HG02763 (cell line): ENCODE measurements around the gene ECEL1.

Source experiments
- ATAC-seq: cut with Tn5 transposase; IDR thresholded peaks from one replicate; pipeline ENCODE4 v1.9.1; 2021; ENCODE audit warnings: mild to moderate bottlenecking, moderate library complexity; ENCODE audit not compliant: unreplicated experiment

ECEL1 gene

DNA sequence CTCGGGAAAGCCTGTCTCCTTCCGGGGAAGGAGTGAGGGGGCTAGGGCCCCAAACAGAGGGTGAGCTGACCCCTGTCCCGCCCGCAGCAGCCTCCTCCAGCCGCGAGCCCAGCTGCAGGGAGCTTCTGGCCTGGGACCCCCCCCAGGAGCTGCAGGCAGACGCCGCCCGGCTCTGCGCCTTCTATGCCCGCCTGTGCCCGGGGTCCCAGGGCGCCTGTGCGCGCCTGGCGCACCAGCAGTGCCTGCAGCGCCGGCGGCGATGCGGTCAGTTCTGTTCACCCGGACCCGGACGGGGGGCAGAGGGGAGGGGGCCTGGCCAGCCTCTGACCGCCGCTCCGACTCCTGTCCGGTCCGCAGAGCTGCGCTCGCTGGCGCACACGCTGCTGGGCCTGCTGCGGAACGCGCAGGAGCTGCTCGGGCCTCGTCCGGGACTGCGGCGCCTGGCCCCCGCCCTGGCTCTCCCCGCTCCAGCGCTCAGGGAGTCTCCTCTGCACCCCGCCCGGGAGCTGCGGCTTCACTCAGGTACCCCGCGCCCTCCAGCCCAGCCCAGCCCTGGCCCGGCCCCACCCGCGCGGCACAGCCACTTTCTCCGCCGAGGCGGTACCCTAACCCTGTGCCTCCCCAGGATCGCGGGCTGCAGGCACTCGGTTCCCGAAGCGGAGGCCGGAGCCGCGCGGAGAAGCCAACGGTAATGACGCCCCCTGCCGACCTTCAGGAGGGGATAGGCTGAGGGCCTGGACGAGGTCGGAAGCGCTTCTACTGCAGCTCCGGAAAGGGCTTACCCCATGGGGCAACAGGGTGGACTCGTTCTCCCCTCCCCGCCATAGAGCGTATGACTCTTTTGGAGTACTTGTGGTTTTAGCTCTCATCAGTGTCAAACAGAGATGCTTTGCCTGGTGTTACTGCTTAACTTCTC, 36.3 kb upstream of the ECEL1 start:
- no peak for ATAC-seq

DNA sequence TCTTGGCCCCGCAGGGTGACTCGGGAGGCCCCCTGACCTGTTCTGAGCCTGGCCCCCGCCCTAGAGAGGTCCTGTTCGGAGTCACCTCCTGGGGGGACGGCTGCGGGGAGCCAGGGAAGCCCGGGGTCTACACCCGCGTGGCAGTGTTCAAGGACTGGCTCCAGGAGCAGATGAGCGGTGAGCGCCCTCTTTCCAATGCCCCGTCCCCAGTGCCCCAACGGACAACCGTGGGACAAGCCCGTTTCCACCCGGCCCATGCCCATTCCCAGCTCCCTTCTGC, 35.7 kb upstream of the ECEL1 start:
- no peak for ATAC-seq

DNA sequence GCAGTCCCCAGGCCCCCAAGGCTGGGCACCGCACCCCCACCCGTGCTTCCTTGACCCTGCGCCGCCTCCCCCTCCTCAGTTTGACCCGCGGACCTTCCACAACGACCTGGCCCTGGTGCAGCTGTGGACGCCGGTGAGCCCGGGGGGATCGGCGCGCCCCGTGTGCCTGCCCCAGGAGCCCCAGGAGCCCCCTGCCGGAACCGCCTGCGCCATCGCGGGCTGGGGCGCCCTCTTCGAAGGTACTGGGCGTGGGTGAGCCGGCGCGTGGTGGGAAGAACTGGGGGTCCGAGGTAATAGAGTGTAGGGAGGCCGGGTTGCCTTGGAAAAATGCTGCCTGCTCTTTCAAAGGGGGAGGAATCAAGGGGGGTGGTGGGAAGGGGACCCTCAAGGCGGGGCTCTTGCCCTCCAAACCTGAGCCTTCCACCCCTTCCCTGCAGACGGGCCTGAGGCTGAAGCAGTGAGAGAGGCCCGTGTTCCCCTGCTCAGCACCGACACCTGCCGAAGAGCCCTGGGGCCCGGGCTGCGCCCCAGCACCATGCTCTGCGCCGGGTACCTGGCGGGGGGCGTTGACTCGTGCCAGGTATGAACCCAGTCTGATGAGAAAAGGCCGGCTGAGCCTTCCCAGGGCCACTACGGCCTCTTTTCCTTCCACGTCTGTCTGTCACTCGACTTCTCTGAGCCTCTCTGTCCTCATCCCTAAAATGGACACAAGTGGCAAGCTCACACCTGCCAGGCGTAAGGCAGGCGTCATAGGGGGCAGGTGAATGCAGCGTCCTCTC, 35.2 kb upstream of the ECEL1 start:
- ATAC-seq = no peak

DNA sequence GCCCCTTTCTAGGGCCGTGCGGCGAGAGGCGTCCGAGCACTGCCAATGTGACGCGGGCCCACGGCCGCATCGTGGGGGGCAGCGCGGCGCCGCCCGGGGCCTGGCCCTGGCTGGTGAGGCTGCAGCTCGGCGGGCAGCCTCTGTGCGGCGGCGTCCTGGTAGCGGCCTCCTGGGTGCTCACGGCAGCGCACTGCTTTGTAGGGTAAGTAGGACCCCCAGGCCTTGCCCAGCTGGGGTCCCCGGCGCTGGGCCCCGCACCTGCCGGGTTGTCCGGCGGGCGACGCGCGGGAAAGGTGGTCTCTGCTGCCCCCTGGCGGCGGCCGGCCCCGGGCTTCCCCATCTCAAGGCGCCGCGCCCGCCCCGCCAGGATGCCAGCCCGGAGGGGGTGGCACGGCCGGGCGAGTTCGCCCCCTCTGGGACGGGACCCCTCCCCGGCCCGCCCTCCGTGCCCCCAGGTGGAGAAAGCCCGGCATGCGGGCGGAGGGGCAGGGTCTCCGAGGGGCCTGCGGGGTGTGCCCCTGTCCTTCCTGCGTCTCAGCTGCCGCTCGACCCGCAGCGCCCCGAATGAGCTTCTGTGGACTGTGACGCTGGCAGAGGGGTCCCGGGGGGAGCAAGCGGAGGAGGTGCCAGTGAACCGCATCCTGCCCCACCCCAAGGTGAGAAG, 34.5 kb upstream of the ECEL1 start:
- no peak for ATAC-seq

DNA sequence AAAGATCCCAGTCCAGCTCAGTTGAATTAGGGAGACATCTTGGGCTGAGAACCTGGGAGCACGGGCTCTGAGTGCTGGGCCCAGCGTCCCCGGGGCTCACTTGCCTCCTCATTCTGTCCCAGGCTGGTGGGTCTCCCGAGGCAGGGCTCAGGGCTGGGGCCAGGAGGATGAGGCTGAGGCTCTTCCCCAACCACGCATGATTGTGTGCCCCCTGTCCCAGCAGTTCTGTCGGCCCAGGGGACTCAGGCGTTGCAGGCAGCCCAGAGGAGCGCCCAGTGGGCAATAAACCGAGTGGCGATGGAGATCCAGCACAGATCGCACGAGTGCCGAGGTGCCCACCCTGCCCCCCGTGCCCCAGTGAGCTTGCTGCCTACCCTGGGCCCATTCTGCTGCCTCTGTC, 33.5 kb upstream of the ECEL1 start:
- no peak for ATAC-seq

DNA sequence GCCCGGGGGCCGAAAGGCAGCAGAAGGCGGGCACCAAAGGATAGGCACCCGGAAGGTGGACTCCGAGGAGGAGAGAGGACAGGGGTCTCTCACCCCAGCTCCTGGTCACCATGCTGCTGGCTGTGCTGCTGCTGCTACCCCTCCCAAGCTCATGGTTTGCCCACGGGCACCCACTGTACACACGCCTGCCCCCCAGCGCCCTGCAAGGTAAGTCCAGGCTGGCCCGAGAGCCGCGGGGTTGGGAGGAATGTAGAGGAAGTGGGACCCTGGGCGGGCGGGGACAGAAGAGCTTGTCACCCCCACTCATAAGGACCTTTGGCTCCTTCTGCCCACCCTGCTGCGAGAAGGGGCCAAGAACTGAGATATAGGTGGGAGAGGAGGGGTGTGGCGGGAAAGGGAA, 32.9 kb upstream of the ECEL1 start:
- ATAC-seq = no peak

DNA sequence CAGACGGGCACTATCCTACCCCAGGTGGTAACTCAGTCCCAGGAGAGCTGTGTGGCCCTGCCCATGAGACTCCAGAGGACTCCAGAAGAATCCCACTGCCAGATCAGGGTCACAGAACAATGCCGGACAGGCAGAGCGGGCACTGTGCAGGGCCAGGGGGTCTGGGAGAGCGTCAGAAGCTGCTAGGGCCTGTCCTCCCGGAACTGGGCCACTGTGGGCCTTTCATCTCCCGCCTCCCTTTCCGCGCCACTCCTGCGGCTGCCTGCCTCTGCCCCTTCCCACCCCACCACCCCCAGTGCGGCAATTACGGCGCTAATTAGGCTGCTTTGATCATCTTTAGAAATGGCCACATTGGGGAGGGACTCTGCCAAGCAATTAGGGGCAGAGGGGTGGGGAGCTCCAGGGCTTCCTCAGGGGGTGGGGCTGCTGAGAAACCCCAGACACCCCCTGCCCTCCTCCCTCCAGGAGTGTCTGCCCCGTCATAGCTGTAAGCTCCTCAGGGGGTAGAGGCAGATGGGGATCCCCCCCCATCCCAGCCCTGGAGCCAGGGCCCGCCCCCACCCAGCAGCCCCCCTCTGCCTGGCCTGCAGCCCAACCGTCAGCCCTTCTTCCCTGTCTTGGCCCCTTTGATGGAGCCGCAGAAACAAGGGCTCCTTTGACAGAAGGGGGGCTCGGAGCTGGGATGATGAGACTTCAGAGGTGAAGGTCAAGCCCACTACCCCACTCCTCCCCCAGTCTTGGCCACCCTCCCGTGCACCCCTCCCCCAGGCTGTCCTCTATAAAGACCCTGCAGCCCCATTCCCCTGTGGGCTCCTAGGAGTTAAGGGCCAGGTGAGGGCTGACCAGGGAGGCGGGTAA, 32.2 kb upstream of the ECEL1 start, which contains the start of gene PRSS56:
Gene PRSS56, plus strand, starts transcription at position 808 of the 858 bp plus-strand sequence. CDS start 211 bp downstream, outside the sequence.
- ATAC-seq = no peak

DNA sequence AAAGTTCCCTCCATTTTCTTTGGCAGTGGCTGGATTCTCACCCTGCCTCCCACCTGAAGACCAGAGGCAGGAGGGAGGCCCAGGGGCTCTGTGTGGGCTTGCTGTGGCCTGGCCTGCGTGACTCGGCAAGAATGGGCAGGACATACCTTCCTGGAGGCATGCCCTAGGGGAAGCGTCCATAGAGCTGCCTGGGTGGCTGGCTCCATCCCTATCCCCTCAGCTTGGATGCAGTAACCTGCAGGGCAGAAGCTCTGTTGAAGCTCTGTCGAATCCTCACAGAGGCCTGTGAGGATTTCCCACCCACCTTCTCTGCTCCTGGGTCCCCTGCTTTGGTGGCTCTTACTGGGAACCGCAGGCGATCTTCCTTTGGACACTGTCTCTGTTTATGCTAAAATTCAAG, 31.2 kb upstream of the ECEL1 start:
- no peak for ATAC-seq

DNA sequence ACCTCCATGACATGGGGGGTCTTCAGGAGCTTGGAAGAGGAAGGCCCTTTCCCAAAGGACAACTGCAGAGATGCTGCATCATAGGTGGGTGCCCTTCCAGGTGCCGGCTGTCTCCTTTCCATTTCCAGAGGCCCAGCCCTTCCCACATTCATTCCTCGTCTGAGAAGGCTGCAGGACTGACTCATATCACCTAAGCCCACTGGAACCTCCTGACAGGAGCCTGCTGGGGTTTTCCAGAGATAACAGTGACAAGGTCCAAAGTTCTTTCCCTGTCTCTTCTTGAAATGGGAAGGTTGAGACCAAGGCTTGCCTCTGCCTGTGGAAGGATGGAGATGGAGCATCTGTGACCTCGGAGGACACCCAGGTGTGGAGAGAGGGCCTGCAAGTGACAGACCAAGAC, 28.9 kb upstream of the ECEL1 start:
- no peak for ATAC-seq

DNA sequence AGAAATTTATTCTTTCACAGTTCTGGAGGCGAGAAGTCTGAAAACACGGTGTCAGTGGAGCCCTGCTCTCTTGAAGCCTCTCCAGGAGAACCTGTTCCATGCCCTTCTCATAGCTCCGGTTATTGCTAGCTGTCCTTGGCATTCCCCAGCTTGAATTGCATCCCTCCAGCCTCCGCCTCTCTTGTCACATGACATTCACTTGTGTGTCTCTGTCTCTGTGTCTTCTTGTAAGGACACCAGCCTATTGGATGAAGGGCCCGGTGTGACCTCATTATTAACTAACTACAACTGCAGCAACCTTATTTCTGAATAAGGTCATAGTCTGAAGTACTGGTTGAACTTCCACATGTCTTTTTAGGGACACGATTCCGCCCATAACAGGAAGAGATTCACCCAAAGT, 28.0 kb upstream of the ECEL1 start:
- ATAC-seq = no peak

DNA sequence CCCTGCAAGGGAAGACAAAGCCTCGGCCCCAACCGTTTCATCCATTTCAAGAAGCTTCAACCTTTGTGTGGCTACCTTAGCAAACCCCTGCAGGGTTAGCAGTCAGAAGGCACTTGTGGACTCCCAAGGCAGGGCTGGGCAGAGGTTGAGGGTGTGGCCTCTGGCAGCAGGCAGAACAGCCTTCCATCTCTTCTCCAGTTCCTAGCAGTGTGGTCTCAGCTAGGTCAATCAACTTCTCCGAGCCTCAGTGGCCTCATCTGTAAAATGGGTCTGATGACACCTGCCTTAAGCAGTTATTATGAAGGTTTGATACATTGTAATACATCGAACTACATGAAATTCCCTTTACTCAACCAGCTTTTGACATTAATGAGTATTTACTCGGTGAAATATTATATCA, 25.7 kb upstream of the ECEL1 start:
- ATAC-seq = no peak

DNA sequence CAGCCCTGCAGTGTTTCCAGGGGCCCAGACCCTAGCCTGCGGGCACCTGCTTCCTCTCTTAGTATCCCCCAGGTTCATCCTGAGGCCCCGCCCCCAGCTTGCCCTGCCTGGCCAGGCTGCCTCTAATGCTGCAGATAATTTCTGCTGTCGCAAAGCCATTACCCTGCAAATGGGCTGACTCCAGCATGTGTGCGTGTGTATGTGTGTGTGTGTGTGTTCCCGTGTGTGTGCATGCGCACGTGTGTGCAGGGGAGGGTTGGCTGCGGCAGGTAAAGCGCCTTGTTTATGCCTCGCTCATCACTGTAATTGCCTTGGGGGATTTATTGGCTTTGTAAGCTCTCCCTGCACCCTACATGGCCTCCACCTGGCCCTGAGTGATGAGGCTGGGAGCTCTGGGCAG, 25.0 kb upstream of the ECEL1 start:
- no peak for ATAC-seq

DNA sequence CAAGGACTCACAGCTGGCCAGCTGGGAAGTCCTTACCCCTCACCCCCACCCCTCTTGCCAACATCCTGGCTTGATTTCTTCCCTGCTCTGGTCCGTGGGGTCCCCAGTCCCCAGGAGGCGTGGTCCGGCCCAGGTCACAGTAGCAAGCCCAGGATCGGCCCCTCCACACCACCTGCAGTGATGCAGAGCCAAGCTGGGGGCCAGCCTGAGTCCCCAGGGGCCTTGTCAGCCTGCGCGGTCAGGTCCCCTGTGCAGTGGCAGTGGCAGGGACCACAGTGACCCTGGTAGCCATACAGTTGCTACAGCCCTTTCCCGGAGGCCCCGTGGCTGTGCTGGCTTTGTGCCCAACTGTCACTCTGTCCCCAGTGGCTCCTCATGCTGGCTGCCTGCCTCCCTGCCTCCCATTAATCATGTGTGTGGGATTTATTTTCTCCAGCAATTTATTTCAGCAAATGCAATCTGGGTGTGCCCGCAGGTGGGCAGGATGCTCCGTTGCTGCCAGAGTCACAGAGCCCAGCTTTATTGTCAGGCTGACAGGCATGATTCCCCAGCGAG, 23.8 kb upstream of the ECEL1 start:
- ATAC-seq = no peak

DNA sequence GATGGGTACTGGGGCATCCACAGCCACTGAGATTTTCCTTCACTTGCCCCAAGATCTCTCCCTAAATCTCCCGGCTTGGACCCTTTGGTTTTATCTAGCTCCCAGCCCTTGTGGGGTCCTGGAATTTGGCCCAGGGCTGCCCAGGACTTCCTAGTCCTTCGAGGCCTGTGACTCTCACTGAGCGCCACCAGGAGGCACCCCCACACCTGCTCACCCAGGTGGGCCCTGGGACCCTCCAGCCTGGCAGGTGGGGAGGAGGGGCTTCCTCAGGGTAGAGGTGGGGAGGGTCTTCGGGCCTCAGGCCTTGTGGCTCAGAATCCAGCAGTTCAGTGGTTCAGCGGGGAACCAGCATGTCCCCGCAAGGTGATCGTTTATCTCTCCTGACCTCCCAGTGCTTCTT, 20.6 kb upstream of the ECEL1 start:
- no peak for ATAC-seq

DNA sequence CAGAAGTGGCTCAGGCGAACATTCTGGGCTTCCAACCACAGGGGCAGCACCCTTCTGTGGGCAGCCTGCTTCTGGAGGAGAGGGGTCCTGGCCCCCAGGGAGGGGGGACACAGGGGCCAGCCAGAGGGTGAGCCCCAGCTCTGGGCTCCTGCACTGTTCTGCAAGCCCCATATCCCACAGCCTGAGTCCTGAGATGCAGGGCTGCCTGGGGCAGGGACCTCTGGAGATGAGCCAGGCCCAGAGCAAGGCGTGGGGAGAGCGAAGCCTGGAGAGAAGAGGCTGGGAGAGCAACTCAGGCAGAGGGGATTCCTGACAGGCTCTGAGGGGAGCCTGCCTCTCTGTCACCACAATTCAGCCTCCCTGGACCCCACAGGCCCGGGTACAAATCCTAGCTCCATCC, 19.1 kb upstream of the ECEL1 start:
- ATAC-seq = no peak

DNA sequence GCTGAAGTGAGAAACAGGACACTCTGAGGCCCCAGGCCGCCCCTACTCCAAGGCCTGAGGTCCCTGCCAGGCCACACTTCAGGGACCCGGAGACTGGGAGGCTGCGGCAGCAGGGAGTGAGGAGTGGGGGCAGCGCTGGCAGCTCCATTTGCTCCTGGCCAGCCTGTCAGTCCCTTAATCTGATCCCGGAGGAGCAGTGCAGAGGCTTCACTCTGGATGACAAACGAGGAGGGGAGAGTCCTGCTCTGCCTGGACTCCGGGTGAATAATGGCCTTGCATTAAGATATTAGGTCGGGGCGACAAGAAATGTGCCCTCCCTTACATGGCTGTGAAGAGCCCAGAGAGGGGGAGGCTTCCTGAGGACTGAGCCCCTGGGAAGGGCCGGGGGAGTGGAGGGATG, 18.2 kb upstream of the ECEL1 start:
- no peak for ATAC-seq

DNA sequence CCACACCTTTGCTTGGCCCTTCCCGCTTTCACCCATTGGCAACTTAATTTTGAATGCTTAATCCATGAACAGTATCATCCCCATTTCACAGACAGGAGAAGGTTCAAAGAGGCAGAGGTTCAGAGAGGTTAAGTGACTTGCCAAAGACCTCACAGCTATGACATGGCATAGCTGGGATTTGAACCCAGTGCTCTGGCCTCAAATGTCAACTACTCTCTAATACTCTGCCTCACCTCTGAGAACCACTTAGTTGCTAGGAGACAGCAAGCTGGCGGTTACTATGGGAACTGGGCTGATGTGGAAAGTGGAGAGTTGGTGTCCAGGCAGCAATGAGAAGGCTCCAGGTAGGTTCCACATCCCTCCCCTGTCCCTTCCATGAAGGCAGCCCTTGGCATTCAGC, 16.8 kb upstream of the ECEL1 start:
- ATAC-seq = no peak

DNA sequence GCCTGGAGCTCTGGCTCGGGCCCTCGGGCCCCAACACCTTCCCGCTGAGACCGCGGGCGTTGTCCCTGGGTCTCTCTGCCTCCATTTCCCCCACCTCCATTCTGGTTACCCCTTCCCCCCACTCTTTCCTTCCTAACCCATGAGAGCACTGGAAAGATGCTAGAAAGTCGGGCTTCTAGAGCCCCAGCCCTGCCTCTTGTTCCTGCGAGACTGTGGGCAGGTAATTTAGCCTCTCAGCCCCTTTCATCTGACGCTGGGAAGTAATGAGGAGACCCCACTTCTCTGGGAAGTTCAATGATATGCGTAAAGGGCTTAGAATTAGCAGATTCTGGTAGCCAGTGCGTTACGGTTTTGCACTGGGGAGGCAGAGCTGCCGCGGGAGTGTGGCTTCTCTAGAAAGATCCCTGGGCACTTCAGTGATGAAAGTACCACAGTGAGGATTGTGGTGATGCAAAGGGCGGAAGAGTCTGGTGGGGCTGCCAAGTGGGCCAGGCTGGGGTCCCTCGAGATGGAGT, 16.2 kb upstream of the ECEL1 start:
- ATAC-seq = no peak

DNA sequence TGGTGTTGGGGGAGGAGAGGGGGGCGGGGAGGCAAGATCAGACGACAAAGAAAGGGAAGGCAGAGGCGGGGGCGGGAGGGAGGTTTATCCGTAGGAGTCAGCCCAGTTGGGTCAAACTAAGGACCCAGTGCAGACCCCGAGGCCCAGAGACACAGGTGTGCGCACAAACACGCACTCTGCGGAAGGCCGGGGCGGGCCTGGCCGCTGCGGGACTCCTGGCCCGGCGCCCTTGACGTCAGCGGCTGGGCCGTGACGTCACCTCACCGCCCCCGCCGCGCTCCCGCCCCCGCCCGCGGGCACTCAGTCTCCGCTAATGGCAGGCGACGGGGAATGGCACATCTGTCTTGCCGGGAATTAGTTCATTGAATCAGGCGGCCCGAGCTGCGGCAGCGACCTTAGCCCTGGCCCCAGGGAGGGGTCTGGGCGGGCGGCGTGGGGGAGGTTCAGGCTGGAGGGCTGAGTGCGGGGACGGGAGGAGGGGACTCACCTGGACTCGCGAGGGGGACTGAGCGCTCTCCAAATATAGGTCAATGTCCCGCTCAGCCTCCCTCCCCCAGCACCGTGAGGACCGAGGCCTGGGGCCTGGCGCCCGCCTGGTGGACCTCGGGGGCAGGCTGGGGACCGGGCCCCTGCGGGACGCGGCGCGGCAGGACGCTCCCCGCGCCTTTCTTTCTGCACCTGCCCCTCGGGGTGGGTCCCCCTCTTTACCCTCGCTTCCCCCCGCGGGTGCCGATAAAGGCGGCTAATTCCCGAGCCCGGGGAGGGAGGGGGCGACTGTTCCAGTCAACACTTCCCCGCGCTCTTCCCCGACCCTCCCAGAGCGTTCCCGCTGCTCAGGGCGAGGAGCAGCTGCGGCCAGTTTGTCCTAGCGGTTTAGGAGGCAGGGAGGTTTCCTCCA, 15.5 kb upstream of the ECEL1 start:
- ATAC-seq = no peak
